NCI-H1436 treated with DMSO at 0.1 percent for 48 hours (cell line): ENCODE data around the gene PCDHGB6.
"Not testable (repeated sequence)": the region's sequence is repeated elsewhere in the genome, so short reads cannot be mapped to it uniquely, and the experiment has no call there.

Source experiments
- DNase-seq: peaks from one replicate; lab custom pipeline; 2025; lab: John Stamatoyannopoulos, UW

The PCDHGB6 gene

DNA sequence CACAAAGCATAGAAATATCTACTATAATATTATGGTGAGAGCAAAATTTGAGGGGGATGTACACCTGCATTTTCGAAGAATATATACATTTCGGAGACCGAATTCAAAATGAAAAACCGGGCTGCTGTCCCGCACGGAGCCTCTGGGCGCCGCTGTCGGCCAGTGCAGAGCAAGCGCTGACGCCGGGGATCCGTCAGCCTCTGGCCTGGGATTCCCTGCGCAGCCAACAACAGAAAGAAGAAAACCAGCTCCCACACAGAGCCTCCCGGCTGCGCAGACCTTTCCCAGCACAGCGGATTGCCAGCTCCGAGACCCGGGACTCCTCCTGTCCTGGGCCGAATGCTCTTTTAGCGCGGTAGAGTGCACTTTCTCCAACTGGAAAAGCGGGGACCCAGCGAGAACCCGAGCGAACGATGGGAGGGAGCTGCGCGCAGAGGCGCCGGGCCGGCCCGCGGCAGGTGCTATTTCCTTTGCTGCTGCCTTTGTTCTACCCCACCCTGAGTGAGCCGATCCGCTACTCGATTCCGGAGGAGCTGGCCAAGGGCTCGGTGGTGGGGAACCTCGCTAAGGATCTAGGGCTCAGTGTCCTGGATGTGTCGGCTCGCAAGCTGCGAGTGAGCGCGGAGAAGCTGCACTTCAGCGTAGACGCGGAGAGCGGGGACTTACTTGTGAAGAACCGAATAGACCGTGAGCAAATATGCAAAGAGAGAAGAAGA, at the start of gene PCDHGB6:
Gene PCDHGB6 (plus strand): TSS at position 232 of the 716 bp plus-strand sequence. CDS start 182 bp downstream, at position 414.
- not testable (repeated sequence) for DNase-seq

DNA sequence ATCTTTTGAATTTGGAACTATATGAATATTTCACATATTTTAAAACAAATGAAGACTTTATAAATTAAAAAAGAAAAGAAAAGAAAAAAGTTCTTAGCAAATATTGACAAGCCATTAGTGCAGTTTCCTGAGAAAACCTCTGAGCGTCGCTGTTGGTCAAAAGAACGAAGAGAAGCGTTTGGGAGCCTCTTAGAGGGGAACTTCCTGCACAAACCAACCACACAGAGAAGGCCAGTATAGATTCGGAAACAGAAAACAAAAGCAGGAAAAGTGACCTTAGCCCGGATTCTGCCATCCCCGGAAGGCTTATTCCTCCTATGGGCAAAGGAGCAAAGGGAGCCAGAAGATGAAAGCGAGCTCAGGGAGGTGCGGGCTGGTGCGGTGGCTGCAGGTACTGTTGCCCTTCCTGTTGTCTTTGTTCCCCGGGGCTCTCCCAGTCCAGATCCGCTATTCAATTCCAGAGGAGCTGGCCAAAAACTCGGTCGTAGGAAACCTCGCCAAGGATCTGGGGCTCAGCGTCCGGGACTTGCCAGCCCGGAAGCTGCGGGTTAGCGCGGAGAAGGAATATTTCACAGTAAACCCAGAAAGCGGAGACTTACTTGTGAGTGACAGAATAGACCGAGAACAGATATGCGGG, 47.9 kb upstream of the PCDHGB6 start, which contains the start of gene PCDHGB2:
Gene PCDHGB2 (plus strand): TSS at position 205 of the 637 bp plus-strand sequence. CDS start 142 bp downstream, at position 347.
- DNase-seq: no peak

DNA sequence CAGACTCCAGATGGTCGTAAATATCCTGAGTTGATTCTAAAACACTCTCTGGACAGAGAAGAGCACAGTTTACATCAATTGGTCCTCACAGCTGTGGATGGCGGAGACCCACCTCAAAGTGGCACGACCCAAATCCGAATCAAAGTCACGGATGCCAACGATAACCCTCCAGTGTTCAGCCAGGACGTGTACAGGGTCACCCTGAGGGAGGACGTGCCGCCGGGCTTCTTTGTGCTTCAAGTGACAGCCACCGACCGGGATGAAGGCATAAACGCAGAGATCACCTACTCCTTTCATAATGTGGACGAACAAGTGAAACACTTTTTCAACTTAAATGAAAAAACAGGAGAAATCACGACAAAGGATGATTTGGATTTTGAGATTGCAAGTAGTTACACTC, 47.1 kb upstream of the PCDHGB6 start:
- DNase-seq: no peak

DNA sequence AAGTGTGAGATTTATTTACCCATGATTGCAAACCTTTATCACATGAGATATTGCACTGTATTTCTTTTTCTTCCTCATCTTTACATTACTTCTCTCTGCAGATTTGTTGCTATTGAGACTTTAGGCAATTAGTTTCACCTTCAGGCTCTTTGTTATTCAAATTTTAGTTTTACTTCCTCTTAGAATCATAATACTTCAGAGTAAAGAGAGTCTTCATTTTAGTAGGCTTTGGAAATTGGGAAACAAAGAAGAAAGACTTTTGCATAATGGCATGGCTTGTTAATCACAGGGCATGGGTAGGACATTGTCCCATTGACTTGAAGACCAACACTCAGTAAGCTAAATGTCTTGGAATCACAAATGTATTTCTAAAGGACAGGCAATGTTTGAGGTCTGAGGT, 45.1 kb upstream of the PCDHGB6 start:
- no peak for DNase-seq

DNA sequence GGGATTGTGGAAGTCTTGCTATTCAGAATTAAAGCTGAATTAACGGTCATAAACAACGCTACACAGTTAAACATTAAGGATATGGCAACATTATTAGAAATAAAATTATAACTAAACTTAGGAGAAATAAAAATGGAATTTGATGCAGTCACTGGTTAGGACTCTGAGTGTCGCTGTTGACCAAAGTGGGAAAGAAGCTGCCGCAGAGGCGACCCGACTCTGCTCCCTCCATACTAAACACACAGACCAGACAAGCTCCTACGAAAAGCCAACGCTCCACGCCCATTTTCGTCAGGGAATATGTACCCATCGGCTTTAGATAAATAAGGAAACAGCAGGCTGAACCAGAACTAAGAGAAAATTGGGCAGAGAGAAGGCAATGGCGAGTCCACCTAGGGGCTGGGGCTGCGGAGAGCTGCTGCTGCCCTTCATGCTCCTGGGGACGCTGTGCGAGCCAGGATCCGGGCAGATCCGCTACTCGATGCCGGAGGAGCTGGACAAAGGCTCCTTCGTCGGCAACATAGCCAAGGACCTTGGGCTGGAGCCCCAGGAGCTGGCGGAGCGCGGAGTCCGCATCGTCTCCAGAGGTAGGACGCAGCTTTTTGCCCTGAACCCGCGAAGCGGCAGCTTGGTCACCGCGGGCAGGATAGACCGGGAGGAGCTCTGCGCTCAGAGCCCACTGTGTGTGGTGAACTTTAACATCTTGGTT, 43.7 kb upstream of the PCDHGB6 start, which contains the start of gene PCDHGA5:
Gene PCDHGA5 (plus strand): TSS at position 211 of the 709 bp plus-strand sequence. CDS start 169 bp downstream, at position 380.
- no peak for DNase-seq

DNA sequence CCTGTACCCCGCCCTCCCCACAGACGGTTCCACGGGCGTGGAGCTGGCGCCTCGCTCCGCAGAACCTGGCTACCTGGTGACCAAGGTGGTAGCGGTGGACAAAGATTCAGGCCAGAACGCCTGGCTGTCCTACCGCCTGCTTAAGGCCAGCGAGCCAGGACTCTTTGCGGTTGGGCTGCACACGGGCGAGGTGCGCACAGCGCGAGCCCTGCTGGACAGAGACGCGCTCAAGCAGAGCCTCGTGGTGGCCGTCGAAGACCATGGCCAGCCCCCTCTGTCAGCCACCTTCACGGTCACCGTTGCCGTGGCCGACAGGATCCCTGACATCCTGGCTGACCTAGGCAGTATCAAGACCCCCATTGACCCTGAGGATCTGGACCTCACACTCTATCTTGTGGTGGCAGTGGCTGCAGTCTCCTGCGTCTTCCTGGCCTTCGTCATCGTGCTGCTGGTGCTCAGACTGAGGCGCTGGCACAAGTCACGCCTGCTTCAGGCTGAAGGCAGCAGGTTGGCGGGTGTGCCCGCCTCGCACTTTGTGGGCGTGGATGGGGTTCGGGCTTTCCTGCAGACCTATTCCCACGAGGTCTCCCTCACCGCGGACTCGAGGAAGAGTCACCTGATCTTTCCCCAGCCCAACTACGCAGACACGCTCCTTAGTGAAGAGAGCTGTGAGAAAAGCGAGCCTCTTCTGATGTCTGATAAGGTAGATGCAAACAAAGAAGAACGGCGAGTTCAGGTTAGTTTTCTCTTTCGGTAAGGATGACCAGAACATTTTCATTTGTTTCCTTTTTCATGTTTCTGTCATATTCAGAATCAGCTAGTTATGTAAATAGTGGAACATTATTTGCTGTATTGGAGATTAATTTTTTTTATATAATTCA, 41.6 kb upstream of the PCDHGB6 start:
- DNase-seq: no peak

DNA sequence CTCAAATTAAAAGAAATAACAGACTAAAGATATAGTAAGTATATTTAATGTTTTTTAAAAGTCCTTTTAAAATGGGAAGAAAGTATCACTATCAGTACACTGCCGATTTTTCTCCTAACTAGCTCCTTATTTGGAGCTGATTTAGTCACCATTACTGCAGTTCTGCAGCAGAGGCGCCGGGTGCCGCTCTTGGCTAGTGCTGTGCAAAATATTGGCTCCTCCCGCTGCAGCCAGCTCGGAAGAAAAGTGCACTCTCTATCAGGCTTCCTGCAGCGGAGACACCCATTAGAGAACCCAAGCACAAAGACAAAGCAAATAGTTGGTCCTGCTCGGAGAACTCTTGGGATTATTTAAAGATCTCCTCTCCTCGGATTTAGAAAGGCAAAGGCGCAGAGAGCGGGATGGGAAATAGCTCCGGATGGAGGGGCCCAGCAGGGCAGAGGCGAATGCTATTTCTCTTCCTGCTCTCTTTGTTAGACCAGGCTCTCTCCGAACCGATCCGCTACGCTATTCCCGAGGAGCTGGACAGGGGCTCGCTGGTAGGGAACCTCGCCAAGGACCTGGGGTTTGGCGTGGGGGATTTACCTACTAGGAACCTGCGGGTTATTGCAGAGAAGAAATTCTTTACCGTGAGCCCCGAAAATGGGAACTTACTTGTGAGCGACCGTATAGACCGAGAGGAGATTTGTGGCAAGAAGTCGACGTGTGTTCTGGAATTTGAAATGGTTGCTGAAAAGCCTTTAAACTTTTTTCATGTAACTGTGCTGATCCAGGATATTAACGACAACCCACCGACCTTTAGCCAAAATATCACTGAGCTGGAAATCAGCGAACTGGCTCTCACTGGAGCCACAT, 37.6 kb upstream of the PCDHGB6 start, which contains the start of gene PCDHGB3:
Gene PCDHGB3 (plus strand): TSS at position 249 of the 855 bp plus-strand sequence. CDS start 153 bp downstream, at position 402.
- no peak for DNase-seq

DNA sequence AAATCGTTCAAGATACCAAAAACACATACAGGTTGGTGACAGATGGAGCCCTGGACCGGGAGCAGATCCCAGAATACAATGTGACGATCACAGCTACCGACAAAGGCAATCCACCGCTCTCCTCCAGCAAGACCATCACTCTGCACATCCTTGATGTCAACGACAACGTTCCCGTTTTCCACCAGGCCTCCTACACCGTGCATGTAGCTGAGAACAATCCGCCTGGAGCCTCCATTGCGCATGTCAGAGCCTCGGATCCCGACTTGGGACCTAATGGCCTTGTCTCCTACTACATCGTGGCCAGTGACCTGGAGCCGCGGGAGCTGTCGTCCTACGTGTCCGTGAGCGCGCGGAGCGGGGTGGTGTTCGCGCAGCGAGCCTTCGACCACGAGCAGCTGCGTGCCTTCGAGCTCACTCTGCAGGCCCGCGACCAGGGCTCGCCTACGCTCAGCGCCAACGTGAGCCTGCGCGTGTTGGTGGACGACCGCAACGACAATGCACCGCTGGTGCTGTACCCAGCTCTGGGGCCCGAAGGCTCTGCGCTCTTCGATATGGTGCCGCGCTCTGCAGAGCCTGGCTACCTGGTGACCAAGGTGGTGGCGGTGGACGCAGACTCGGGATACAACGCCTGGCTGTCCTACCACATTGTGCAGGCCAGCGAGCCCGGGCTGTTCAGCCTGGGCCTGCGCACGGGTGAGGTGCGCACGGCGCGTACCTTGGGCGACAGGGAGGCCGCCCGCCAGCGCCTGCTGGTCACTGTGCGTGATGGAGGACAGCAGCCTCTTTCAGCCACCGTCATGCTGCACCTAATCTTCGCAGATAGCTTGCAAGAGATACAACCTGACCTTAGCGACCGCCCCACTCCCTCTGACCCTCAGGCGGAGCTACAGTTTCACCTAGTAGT, 36.0 kb upstream of the PCDHGB6 start:
- no peak for DNase-seq

DNA sequence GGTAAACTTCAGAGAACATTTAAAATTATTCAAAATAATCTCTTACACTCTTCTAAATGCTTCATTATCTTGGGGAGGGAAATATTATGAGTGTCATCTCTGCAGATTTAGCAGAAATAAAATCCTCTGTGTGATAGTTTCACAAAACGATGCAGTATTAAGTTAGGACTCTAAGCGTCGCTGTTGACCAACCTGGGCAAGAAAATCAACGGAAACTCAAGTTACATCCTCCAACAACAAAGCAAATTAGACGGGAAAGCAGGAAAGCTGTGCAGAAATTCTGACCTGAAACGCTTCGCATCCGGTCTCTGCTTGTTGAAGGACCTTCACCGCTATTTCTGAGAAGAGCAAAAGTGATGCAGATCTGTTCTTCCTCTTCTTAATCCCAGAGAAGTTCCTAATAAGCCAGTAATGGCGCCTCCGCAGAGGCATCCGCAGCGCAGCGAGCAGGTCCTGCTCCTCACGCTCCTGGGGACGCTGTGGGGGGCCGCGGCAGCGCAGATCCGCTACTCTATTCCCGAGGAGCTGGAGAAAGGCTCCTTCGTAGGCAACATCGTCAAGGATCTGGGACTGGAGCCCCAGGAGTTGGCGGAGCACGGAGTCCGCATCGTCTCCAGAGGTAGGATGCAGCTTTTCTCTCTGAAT, 34.0 kb upstream of the PCDHGB6 start, which contains the start of gene PCDHGA6:
Gene PCDHGA6 (plus strand): TSS at position 219 of the 645 bp plus-strand sequence. CDS start 193 bp downstream, at position 412.
- DNase-seq: no peak

DNA sequence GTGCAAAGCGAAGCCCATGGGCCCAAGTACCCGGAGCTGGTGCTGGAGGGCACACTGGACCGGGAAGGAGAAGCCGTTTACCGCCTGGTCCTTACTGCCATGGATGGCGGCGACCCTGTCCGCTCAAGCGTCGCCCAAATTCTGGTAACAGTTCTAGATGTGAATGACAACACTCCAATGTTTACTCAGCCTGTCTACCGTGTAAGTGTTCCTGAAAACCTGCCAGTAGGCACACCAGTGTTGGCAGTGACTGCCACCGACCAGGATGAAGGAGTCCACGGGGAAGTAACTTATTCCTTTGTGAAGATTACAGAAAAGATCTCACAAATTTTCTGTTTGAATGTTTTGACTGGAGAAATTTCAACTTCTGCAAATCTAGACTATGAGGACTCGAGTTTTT, 33.2 kb upstream of the PCDHGB6 start:
- DNase-seq: no peak

DNA sequence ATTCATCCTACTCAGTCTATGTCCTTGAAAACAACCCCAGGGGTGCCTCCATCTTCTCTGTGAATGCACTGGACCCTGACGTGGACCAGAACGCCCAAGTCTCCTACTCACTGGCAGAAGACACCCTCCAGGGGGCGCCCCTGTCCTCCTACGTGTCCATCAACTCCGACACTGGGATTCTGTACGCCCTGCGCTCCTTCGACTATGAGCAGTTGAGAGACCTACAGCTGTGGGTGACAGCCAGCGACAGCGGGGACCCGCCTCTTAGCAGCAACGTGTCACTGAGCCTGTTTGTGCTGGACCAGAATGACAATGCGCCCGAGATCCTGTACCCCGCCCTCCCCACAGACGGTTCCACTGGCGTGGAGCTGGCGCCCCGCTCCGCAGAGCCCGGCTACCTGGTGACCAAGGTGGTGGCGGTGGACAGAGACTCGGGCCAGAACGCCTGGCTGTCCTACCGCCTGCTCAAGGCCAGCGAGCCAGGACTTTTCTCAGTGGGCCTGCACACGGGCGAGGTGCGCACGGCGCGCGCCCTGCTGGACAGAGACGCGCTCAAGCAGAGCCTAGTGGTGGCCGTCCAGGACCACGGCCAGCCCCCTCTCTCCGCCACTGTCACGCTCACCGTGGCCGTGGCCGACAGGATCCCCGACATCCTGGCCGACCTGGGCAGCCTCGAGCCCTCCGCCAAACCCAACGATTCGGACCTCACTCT, 32.2 kb upstream of the PCDHGB6 start:
- DNase-seq: not testable (repeated sequence)

DNA sequence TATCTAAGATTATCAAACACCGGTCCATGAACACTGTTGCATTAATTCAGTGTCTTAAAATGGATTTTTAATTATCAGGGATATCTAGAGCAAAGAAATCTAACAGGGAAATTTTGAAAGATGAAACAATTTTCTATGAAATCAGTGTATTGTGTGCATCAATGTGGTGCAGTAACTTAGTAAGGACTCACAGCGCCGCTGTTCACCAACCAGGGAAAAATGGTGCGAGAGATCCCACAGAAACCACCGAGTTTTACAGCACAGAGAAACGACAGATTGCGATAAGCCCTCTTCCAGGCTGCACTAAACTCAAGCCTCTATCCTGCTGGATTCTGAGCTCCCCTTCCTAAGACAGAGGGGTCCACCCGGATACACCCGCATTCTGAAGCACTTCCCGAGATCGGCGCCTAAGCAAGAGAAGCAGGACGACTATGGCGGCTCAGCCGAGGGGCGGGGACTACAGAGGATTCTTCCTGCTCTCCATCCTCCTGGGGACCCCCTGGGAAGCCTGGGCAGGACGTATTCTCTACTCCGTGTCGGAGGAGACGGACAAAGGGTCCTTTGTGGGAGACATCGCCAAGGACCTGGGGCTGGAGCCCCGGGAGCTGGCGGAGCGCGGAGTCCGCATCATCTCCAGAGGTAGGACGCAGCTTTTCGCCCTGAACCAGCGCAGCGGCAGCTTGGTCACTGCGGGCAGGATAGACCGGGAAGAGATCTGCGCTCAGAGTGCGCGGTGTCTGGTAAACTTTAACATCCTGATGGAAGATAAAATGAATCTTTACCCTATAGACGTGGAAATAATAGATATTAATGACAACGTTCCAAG, 25.1 kb upstream of the PCDHGB6 start, which contains the start of gene PCDHGA7:
Gene PCDHGA7 (plus strand): TSS at position 274 of the 826 bp plus-strand sequence. CDS start 158 bp downstream, at position 432.
- DNase-seq: no peak

DNA sequence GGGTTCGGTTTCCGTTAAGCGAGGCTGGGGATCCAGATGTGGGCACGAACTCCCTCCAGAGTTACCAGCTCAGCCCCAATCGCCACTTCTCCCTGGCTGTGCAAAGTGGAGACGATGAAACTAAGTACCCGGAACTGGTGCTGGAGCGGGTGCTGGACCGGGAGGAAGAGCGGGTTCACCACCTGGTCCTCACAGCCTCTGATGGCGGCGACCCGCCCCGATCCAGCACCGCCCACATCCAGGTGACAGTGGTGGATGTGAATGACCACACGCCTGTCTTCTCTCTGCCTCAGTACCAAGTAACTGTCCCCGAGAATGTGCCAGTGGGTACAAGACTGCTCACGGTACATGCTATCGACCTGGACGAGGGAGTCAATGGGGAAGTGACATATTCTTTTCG, 24.5 kb upstream of the PCDHGB6 start:
- no peak for DNase-seq

DNA sequence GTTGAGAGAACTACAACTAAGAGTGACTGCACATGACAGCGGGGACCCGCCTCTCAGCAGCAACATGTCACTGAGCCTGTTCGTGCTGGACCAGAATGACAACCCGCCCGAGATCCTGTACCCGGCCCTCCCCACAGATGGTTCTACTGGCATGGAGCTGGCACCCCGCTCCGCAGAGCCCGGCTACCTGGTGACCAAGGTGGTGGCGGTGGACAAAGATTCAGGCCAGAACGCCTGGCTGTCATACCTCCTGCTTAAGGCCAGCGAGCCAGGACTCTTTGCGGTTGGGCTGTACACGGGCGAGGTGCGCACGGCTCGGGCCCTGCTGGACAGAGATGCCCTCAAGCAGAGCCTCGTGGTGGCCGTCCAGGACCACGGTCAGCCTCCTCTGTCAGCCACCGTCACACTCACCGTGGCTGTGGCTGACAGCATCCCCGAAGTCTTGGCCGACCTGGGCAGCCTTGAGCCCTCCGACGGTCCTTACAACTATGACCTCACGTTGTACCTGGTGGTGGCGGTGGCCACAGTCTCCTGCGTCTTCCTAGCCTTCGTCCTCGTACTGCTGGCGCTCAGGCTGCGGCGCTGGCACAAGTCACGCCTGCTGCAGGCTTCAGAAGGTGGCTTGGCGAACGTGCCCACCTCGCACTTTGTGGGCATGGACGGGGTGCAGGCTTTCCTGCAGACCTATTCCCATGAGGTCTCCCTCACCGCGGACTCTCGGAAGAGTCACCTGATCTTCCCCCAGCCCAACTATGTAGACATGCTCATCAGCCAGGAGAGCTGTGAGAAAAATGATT, 23.2 kb upstream of the PCDHGB6 start:
- no peak for DNase-seq

DNA sequence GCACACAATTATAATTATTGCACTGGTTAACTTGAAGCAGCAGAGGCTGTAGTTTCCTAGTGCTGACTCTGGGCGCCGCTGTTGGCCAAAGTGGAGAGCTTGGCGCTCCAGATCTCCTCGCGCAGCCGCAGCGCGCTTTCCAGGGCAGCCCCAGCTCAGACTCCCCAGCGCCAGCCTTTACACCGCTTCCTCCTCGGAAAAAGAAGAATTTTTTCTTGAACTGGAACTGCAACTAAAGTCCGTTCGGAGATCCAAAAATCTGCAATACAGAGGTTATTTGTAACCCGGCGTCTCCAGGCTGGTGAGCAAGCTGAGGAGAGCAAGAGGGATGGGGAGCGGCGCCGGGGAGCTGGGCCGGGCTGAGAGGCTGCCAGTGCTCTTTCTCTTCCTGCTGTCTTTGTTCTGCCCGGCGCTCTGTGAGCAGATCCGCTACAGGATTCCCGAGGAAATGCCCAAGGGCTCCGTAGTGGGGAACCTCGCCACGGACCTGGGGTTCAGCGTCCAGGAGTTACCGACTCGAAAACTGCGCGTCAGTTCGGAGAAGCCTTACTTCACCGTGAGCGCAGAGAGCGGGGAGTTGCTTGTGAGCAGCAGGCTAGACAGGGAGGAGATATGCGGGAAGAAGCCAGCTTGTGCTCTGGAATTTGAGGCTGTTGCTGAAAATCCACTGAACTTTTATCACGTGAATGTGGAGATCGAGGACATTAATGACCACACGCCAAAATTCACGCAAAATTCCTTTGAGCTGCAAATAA, 20.1 kb upstream of the PCDHGB6 start, which contains the start of gene PCDHGB4:
Gene PCDHGB4 (plus strand): TSS at position 142 of the 755 bp plus-strand sequence. CDS start 187 bp downstream, at position 329.
- not testable (repeated sequence) for DNase-seq
